SH-SY5Y (cell line): ENCODE measurements around the gene POLR2A.

Experiments used
- GATA2 ChIP-seq: IDR thresholded peaks from 2 replicates; pipeline ENCODE4 v1.6.1; 2011; ENCODE audit warnings: mild to moderate bottlenecking, low read depth, low read length
- GATA3 ChIP-seq: IDR thresholded peaks from 2 replicates; pipeline ENCODE4 v1.6.1; 2011; ENCODE audit warnings: low read depth, mild to moderate bottlenecking, low read length, moderate library complexity

POLR2A gene

DNA sequence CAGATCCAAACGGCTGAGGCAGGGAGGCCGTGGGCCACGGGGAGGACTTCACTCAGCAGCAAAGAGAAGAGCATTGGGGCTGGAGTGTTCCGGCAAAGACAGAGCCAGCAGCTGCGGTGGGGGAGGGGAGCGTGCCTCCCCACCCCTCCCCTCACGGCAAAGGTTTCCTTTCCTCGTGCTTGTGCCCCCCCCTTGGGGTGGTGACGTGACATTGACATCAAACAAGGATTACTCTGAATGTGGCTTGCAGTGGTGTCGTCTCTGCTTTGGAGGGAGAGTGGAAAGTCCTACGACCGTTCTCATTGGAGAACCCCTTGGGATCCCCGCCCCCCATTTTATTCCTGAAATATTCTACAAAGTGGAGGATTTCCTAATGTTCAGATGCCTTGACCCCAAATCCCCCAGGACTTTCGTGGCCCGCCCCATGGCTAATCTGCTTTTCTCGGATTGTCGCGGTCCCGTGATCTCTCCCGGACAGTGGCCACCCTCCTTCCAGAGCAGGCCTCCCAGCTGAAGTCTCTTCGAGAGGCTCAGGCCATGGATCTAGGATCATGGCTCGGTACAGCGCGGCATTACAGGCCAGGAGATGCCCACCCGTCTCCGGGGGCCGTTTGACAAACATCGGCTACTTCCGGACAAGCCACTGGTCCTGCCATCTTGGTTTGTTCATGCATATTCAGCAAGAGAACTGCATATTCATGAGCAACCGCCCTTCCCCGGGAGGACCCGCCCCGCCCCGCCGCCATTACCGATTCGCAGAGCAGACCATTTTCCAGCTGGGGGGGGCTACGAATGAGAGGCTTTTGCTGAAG lies 705 bp upstream of the POLR2A start:
- TF ChIP-seq GATA3 (no peak), GATA2 (no peak)

- TF ChIP-seq GATA2 (no peak), GATA3 (no peak)
These were observed 782 bp downstream of the POLR2A start for GRCh38 chr17:7484919-7485377.

- no peak for TF ChIP-seq GATA3
These were observed 2.0 kb downstream of the POLR2A start for GRCh38 chr17:7486181-7486580.

DNA sequence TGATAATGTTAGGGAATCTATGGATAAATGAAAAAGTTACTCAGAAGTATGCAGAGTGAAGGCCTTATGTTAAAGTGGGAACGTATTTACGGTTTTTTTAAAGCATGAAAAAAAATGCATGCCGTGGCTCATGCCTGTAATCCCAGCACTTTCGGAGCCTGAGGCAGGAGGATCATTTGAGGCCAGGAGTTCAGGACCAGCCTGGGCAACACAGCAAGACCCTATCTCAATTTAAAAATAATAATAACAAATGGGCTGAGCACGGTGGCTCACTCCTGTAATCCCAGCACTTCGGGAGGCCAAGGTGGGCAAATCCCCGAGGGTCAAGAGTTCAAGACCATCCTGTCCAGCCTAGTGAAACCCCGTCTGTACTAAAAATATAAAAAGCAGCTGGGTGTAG lies 6.0 kb downstream of the POLR2A start:
- no peak for TF ChIP-seq GATA2
- TF ChIP-seq GATA3: no peak

DNA sequence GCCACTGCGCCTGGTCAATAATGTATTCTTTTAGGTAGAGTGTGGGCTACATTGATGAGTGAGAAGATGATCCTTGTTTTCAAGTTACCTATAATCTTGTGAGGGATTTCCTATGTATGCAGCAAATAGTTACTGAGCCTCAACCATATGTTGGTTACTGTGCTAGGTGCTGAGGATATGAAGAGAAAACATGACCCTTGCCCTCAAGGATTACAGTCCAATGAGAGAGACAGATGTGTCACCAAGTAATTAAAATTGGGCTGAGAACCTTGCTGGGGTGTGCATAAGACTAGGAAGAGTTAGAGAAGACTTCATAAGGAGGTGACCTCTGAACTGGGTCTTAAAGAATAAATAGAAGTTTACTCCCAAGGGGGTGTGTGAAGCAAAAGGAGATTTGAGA lies 7.4 kb downstream of the POLR2A start:
- TF ChIP-seq GATA3: no peak
- TF ChIP-seq GATA2: no peak

DNA sequence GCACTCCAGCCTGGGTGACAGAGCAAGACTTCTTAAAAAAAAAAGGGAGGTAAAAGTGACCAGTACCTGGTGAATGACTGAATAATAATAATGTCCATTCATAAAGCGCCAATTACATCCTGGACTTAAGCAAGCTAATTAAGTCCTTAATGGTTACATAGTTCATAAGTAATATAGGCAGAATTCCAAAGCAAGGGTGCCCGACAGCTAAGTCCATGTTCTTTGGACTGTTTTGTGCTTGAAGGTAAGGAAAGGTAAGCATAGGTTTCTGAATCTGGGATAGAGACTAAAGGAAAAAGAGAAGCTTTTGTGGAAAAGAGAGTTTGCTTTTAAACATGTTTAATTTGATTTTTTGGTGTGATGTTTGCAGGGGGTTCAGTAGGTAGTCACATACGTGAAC lies 9.8 kb downstream of the POLR2A start:
- no peak for TF ChIP-seq GATA3
- TF ChIP-seq GATA2: no peak

DNA sequence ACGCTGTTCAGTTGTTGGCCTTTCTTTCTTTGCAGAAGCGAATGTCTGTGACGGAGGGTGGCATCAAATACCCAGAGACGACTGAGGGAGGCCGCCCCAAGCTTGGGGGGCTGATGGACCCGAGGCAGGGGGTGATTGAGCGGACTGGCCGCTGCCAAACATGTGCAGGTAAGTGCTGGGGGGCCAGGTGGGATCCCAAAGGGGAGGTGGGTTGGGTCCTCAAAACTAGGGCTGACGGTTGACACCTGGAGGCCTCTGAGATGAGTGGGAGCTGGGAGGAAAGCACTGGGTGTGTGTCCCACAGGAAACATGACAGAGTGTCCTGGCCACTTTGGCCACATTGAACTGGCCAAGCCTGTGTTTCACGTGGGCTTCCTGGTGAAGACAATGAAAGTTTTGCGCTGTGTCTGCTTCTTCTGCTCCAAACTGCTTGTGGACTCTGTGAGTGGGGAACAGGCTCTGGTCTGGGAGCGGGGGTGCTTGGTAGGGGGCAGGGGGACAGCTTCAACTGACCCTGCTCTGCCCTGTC lies 11.8 kb downstream of the POLR2A start:
- TF ChIP-seq GATA2 (no peak), GATA3 (no peak)

- TF ChIP-seq GATA3: no peak
- TF ChIP-seq GATA2: no peak
These were observed 12.5 kb downstream of the POLR2A start for GRCh38 chr17:7496470-7497183.

GRCh38 chr17:7497228-7497627 lies 13.1 kb downstream of the POLR2A start:
- TF ChIP-seq GATA2: no peak
- TF ChIP-seq GATA3: no peak

DNA sequence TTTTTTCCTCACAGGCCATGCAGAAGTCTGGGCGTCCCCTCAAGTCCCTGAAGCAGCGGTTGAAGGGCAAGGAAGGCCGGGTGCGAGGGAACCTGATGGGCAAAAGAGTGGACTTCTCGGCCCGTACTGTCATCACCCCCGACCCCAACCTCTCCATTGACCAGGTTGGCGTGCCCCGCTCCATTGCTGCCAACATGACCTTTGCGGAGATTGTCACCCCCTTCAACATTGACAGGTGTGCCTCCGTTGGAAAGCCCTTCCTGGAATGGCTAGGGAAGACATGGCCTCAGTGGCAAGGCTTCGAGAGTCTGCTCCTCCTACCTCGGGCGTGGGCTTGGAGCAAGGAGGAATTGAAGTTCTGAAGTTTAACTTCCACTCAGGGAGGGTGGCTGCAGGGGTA lies 13.5 kb downstream of the POLR2A start:
- no peak for TF ChIP-seq GATA2
- no peak for TF ChIP-seq GATA3

DNA sequence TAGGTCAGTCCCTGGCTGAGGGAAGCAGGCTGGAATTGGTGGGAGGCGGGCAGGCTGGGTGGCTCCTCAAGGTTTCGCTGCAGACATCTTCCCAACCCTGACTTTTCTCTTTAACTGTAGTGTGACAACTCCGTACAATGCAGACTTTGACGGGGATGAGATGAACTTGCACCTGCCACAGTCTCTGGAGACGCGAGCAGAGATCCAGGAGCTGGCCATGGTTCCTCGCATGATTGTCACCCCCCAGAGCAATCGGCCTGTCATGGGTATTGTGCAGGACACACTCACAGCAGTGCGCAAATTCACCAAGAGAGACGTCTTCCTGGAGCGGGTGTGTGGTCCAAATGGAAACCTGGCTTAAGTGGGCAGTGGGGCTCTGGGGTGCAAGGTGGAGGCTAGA lies 15.0 kb downstream of the POLR2A start:
- TF ChIP-seq GATA3 (no peak), GATA2 (no peak)

DNA sequence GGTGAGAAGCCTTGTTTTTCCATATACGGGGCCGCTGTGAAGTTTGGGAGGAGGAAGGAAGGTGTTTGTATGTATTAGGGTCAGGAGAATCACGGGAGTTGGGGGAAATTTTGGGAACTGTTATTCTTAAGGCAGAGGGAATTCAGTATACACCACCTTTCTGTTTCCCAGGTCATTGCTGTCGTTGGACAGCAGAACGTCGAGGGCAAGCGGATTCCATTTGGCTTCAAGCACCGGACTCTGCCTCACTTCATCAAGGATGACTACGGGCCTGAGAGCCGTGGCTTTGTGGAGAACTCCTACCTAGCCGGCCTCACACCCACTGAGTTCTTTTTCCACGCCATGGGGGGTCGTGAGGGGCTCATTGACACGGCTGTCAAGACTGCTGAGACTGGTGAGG lies 17.6 kb downstream of the POLR2A start:
- TF ChIP-seq GATA2: no peak
- no peak for TF ChIP-seq GATA3

GRCh38 chr17:7502171-7502847 lies 18.1 kb downstream of the POLR2A start:
- no peak for TF ChIP-seq GATA3
- TF ChIP-seq GATA2: no peak

GRCh38 chr17:7502987-7503386 lies 18.8 kb downstream of the POLR2A start:
- TF ChIP-seq GATA3 (no peak), GATA2 (no peak)

- no peak for TF ChIP-seq GATA2
- no peak for TF ChIP-seq GATA3
These were observed 19.4 kb downstream of the POLR2A start for GRCh38 chr17:7503521-7503920.
